ENCODE measurements around the gene DPP3.

GRCh38 chr11:66494458-66494857, 14.2 kb downstream of the DPP3 start:
- TF ChIP-seq CTCF (IDR thresholded peaks at IDR 0.05) (no peak), EZH2 (IDR thresholded peaks at IDR 0.05; ENCODE audit: borderline replicate concordance, insufficient read depth, low read depth, low read length, poor library complexity, severe bottlenecking) (no peak)

Data from B cell (primary cell).